GM19324 (cell line): ENCODE results near the gene SUPT3H.

Experiments
- ATAC-seq: cut with Tn5 transposase; IDR thresholded peaks from one replicate; pipeline ENCODE4 v1.9.1; 2021; ENCODE audit warnings: mild to moderate bottlenecking, moderate library complexity; ENCODE audit not compliant: unreplicated experiment, low FRiP score

The SUPT3H gene

GRCh38 chr6:45377554-45378333 lies at the start of gene SUPT3H:
Gene SUPT3H, minus strand, starts transcription at chr6:45377934.
- ATAC-seq = peak; percentile 96

- no peak for ATAC-seq
Measured at GRCh38 chr6:45426251-45426650, 48.5 kb upstream of the SUPT3H start.

- ATAC-seq = no peak
Measured at GRCh38 chr6:45424451-45424861, 46.7 kb upstream of the SUPT3H start.

GRCh38 chr6:45423824-45424450 lies 46.2 kb upstream of the SUPT3H start:
- no peak for ATAC-seq

GRCh38 chr6:45423111-45423823 lies 45.5 kb upstream of the SUPT3H start:
- ATAC-seq = no peak

- no peak for ATAC-seq
Measured at GRCh38 chr6:45422503-45423110, 44.9 kb upstream of the SUPT3H start.

GRCh38 chr6:45421709-45422502 lies 44.2 kb upstream of the SUPT3H start:
- peak; percentile 54 for ATAC-seq

GRCh38 chr6:45420909-45421708 lies 43.4 kb upstream of the SUPT3H start:
- ATAC-seq = no peak

- no peak for ATAC-seq
Measured at GRCh38 chr6:45420083-45420908, 42.6 kb upstream of the SUPT3H start.

- no peak for ATAC-seq
Measured at GRCh38 chr6:45419571-45420082, 41.9 kb upstream of the SUPT3H start.

GRCh38 chr6:45417436-45417835 lies 39.7 kb upstream of the SUPT3H start:
- ATAC-seq = no peak

GRCh38 chr6:45416700-45417099 lies 39.0 kb upstream of the SUPT3H start:
- no peak for ATAC-seq

- ATAC-seq = peak; percentile 73
Measured at GRCh38 chr6:45415788-45416518, 38.2 kb upstream of the SUPT3H start.

GRCh38 chr6:45415315-45415714 lies 37.6 kb upstream of the SUPT3H start:
- no peak for ATAC-seq

- no peak for ATAC-seq
Measured at GRCh38 chr6:45411959-45412358, 34.2 kb upstream of the SUPT3H start.

GRCh38 chr6:45400021-45400420 lies 22.3 kb upstream of the SUPT3H start:
- no peak for ATAC-seq

GRCh38 chr6:45398075-45398813 lies 20.5 kb upstream of the SUPT3H start:
- no peak for ATAC-seq
